ENCODE results near the gene ZNF512B.
"Not testable (repeated sequence)": the region's sequence is repeated elsewhere in the genome, so short reads cannot be mapped to it uniquely, and the experiment has no call there.

The ZNF512B gene

DNA sequence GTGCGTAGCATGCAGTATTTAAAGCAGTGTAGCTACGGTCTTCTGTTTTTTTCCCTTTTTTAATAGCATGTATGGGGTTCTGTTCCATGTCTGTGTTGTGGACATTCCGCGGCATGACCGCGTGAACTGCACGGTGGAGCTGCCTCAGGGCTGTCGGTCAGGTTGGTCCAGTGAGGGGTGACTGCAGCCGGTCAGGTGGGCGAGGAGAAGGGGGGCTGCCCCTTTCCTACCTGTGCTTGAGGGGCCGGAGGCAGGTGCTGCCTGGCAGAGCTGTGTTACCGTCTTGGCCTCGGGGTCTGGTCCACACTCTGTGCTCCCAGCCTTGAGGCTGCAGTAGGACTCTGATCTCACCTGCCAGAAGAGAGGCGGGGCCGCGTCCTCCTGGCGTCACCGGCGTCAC, 38.0 kb downstream of the ZNF512B start:
- no peak for DNase-seq

DNA sequence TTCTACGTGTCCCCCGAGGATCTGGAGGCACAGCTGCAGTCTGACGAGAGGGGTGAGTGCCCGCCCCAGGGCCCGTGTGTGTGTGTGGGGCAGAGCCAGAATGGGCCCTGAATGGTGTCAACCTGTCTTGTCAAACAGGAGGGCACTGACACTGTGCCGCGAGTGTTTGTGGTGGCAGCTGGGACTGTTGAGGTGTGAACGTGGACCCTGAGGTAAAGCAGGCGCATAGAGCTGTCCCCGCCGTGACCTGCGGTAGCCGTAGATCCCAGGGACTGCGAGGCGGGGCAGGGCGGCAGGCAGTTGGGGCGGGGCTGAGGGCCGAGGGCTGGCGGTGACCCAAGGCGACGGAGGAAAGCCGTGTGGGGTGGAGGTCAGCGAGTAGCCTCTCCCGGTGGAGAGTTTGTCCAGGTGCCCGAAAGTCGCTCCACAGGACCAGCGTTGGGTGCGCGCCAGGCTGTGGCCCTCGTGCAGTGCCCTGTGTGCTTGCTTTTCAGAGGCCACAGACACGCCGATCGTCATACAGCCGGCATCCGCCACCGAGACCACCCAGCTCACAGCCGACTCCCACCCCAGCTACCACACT, 38.7 kb downstream of the ZNF512B start:
- no peak for DNase-seq

DNA sequence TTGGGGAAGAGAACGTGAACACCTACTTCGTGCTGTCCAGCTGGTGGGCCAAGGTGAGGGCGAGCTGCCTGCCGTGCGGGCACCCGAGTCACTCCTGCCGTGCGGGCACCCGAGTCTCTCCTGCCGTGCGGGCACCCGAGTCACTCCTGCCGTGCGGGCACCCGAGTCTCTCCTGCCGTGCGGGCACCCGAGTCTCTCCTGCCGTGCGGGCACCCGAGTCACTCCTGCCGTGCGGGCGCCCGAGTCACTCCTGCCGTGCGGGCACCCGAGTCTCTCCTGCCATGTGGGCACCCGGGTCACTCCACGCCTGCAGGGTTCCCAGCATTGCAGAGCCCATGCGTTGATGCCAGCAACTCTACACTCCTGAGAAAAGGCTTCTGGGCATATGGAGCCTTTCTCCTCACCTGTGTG, 40.3 kb downstream of the ZNF512B start:
- not testable (repeated sequence) for DNase-seq

DNA sequence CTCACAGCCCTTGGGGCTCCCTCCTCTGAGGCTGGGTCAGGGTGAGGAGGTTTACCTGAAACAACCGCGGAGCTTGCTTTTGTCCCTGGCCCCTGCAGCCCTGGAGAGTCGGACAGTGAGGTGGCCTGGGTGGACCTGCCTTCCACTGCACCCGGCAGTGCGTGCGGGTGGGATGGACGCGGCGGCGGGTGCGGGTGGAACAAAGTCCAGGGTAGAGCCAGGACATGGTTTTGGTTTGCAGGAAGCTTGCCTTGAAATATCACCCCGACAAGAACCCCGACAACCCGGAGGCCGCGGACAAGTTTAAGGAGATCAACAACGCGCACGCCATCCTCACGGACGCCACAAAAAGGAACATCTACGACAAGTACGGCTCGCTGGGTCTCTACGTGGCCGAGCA, 40.7 kb downstream of the ZNF512B start:
- no peak for DNase-seq

DNA sequence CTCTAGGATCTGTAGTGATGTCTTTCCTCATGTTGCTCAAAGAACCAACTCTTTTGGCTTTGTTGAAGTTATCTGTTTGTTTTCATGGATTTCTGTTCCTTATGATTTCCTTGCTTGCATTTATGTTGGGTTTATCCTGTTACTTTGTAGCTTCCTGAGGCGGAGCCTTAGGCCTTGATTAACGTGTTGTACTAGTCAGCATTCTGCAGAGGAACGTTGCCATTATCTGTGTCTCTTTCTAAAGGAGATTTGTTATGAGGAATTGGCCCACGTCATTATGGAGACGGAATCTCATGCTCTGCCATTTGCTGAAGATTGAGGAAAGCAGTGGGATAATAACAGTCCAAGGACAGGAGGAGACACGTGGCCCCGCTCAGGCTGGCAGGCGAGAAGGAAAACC, 43.4 kb downstream of the ZNF512B start:
- no peak for DNase-seq

DNA sequence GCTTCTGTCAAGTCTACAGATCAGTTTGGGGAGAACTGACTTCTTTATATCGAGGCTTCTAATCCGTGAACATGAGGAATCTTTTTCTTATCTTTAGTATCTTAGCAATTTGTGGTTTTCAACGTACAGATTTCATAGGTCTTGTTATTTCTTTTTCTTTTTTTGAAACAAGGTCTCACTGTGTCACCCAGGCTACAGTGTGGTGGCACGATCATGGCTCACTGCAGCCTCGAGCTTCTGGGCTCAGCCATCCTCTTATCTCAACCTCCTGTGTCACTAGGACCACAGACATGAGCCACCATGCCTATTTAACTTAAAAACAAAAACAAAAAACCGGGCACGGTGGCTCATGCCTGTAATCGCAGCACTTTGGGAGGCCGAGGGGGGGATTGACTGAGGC, 45.5 kb downstream of the ZNF512B start:
- DNase-seq, result no peak

DNA sequence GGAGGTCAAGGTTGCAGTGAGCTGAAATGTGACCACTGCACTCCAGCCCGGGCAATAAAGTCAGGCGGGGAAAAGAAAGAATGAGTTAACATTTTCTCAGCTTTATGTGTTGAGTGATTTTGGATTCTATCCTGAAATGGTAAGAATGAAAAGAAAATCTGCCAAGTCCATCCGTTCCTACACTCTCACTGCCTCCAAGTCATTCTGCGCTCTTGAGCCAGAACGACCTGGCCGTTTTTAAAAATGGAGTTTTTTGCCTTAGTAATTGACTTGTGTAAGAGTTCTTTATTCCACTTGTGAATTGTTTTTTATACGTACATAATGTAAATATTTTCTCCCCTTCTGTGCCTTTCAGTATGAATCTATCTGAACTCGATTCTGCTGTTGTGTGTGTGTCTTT, 46.1 kb downstream of the ZNF512B start:
- no peak for DNase-seq

DNA sequence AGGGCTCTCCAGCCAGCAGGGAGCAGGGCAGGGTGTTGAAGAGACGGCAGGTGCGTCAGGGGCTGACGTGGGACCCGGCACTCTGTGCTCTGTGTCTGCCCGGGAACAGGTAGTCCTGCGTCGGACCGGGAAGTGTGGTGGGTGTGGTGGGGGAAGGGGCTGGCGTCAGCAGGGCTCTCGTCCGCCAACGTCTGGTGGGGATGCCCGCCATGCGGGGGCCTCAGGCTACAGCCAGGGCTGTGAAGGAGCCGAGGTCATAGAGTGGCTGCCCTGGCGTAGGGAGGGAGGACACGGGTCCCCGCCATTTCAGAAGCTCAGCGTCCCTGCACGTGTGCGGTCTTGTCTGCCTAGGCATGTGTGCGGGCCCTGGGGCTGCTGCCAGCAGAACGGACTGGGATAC, 49.5 kb downstream of the ZNF512B start:
- no peak for DNase-seq

DNA sequence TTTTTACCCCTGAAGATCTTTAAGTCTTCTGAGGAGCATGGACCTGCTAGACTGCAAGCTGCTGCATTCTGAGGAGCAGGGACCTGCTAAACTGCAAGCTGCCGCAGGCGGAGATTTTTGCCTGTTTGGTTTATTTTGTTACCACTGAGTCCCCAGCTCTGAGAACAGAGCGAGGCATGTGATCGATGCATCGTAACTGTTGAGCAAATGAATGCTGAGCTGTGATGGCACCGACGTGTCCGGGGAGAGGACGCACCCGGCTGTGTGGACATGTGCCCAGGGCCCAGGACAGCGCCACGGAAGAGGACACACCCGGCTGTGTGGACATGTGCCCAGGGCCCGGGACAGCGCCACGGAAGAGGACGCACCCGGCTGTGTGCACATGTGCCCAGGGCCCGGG, 50.6 kb downstream of the ZNF512B start:
- no peak for DNase-seq

DNA sequence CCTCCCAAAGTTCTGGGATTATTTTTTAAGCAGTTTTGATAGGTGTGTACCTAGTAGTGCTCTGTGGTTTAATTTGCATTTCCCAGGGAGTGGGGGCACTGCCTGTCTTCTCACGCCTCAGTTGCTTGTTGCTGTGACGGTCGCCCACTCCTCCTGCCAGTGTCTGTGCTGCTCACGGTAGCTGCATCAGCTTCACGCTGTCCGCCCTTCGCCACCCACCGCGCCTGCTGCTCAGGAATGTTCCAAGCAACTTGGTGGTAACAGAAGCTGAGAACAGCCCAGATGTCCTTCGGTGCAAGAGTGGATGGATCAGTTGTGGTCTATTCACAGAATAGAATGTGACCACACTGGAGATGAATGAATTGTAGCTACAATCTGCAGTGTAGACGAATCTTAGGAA, 51.9 kb downstream of the ZNF512B start:
- DNase-seq, result no peak

DNA sequence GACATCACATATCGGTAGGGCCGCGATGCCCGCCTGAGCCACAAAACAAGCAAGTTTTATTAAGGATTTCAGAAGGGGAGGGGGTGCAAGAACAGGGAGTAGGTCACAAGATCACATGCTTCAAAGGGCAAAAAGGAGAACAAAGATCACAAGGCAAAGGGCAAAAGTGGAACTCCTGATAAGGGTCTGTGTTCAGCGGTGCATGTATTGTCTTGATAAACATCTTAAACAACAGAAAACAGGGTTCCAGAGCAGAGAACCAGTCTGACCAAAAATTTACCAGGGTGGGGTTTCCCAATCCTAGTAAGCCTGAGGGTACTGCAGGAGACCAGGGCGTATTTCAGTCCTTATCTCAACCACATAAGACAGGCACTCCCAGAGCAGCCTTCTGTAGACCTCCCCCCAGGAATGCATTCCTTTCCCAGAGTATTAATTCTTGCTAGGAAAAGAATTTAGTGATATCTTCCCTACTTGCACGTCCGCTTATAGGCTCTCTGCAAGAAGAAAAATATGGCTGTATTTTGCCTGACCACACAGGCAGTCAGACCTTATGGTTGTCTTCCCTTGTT, 53.3 kb downstream of the ZNF512B start:
- not testable (repeated sequence) for DNase-seq

DNA sequence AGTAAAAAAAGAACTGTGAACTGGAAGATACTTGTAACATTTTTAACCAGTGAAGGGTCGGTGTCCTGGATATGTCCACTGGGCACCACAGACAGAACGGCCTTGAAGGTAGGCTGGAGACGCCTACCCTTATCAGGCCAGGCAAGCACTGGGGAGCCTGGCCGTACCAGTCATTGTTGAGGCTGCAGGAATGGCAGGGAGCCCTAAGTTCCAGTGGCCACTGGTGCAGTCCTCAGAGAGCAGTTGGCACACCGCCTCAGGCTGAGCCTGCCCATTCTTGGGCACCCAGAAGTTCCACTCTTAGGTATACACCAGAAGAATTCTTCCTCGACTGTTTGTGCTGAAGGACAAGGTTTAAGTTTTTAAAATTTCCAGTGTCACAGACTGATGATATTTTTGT, 54.3 kb downstream of the ZNF512B start:
- no peak for DNase-seq

DNA sequence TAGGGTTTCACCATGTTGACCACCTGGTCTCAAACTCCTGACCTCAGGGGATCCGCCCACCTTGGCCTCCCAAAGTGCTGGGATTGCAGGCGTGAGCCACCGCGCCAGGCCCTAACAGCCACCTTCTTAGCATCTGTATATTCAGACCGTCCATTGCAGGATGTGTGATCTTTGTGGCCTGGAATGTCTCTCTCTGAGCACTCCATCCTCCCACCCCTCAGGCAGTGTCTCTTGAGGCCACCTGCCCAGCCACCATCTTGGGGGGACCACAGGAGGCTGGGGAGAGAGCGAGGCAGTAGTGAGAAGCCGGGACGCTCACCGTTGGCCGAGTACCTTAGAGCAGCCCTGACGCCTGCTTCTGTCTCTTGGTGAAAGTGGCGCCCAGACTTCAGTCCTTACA, 56.0 kb downstream of the ZNF512B start:
- no peak for DNase-seq

DNA sequence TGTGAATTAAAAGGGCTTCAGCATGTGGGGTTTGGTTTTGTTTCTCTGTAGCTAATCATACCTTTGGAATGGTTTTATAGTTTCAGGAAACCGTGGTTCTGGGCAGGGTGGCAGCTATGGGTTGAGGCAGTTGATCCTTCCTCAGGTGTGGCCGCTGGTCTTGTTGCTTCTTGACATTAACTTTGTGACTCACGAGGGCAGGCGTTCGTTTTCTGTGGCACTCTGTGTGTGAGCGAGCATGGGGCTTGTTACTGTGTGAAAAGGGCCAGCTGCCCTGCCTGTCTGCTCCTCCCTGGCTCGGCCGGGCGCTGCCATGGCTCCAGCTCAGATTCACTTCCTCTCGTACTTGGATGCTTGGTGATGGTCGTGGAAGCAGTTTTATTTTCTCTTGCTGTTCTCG, 58.6 kb downstream of the ZNF512B start:
- no peak for DNase-seq

DNA sequence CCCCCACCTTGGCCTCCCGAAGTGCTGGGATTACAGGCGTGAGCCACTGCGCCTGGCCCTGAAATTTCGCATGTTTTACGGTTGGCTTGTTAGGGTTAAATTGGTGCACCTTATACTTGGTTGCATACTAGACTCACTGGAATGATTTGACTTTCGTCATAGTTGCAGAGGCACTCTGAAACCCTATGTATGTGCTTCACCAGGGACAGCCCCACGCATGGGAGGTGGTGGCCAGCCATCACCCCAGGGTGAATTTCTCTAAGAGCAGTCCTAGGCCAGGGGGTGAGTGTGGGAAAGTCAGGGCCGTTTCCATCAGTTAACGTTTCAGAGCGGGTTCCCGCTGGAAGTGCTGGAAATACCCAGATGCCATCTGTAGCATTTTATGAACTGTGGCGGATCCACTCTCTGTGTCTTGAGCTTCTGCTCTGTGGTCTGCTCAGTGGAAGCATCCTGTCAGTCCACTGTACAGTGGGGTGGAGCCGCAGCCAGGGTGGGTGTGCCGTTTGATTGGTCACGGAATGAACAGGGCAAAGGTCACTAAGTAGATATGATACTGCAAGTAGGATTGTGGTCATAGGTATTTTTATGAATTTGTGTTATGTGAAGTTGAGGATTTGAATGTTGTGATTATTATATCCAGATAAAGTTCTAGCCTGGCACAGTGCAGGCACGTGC, 61.6 kb downstream of the ZNF512B start:
- DNase-seq, result no peak
